IMR-90 (cell line): ENCODE measurements around the gene RNF180. TPM values are rescaled to one million over a fixed set of nuclear protein-coding genes. Genes with fewer than 3 reads are reported as not detected.

Source experiments
- ATAC-seq: fragments of 200-7000 bp; cut with Tn5 transposase; 2 replicates; pipeline ENCODE4 v1.9.1; 2020; ENCODE audit warnings: low read depth, mild to moderate bottlenecking, moderate library complexity
- BruUV-seq: library from RNA; stranded (reverse); fragments of 400-500 nt; replicated peaks from 2 replicates; lab custom pipeline; 2021; lab: Mats Ljungman, UMichigan
- CTCF ChIA-PET: fragments of 300-600 bp; formaldehyde crosslinking; extraction: SDS; loops from one replicate; lab custom pipeline; 2021; ENCODE audit warnings: antibody characterized with exemption; lab: Yijun Ruan, JAX
- POLR2A ChIA-PET: fragments of 300-600 bp; sonication (Branson Sonifier 250); formaldehyde crosslinking; loops from one replicate; lab custom pipeline; 2022; ENCODE audit warnings: antibody characterized with exemption; ENCODE audit not compliant: unreplicated experiment; lab: Charles Lee
- DNase-seq: peaks from one replicate; pipeline ENCODE4 v3.0.0; 2013
- H2AFZ ChIP-seq: replicated peaks from 2 replicates; pipeline ENCODE3; 2013; ENCODE audit warnings: low read length, mild to moderate bottlenecking; ENCODE audit not compliant: poor library complexity
- H2AK5ac ChIP-seq: 2 replicates; pipeline ENCODE4 v1.6.1; 2013; ENCODE audit warnings: low read depth, low read length, inconsistent platforms
- H2AK9ac ChIP-seq: replicated peaks from 2 replicates; pipeline ENCODE3; 2013; ENCODE audit warnings: mild to moderate bottlenecking, low read depth, low read length, moderate library complexity; ENCODE audit not compliant: poor library complexity
- H2BK120ac ChIP-seq: 2 replicates; pipeline ENCODE4 v1.6.1; 2013; ENCODE audit warnings: low read depth, low read length, inconsistent platforms
- H2BK15ac ChIP-seq: 3 replicates; pipeline ENCODE4 v1.6.1; 2013; ENCODE audit warnings: low read depth, low read length, inconsistent platforms
- H2BK20ac ChIP-seq: 2 replicates; pipeline ENCODE4 v1.6.1; 2013; ENCODE audit warnings: low read depth, mild to moderate bottlenecking, inconsistent platforms, low read length, moderate library complexity
- H2BK5ac ChIP-seq: 2 replicates; pipeline ENCODE4 v1.6.1; 2013; ENCODE audit warnings: mild to moderate bottlenecking, low read depth, low read length, inconsistent platforms; ENCODE audit not compliant: poor library complexity, severe bottlenecking
- H3K14ac ChIP-seq: replicated peaks from 2 replicates; pipeline ENCODE4 v1.6.1; 2013; ENCODE audit warnings: low read depth, low read length, inconsistent platforms
- H3K18ac ChIP-seq: 2 replicates; pipeline ENCODE4 v1.6.1; 2013; ENCODE audit warnings: low read depth, low read length, control low read depth
- H3K23ac ChIP-seq: 2 replicates; pipeline ENCODE4 v1.6.1; 2013; ENCODE audit warnings: low read depth, low read length, inconsistent platforms
- H3K27ac ChIP-seq: 2 replicates; pipeline ENCODE4 v1.5.1; 2013; ENCODE audit warnings: mild to moderate bottlenecking, control low read depth, low read length; ENCODE audit not compliant: insufficient read depth
- H3K27me3 ChIP-seq: 2 replicates; pipeline ENCODE4 v1.6.1; 2013; ENCODE audit warnings: low read length; ENCODE audit not compliant: control insufficient read depth, insufficient read depth
- H3K36me3 ChIP-seq: 2 replicates; pipeline ENCODE4 v1.6.1; 2013; ENCODE audit warnings: low read length, mixed read lengths; ENCODE audit not compliant: control insufficient read depth, insufficient read depth
- H3K4ac ChIP-seq: 2 replicates; pipeline ENCODE4 v1.6.1; 2013; ENCODE audit warnings: low read depth, low read length, inconsistent platforms
- H3K4me1 ChIP-seq: 2 replicates; pipeline ENCODE4 v1.6.1; 2013; ENCODE audit warnings: low read length, mixed read lengths; ENCODE audit not compliant: control insufficient read depth, insufficient read depth
- H3K4me2 ChIP-seq: 2 replicates; pipeline ENCODE4 v1.6.1; 2013; ENCODE audit warnings: low read depth, mild to moderate bottlenecking, control low read depth, low read length, moderate library complexity
- H3K4me3 ChIP-seq: 2 replicates; pipeline ENCODE4 v1.5.1; 2013; ENCODE audit warnings: low read depth, mild to moderate bottlenecking, control low read depth, low read length, moderate library complexity; ENCODE audit not compliant: insufficient read depth
- H3K56ac ChIP-seq: 2 replicates; pipeline ENCODE4 v1.6.1; 2013; ENCODE audit warnings: low read length, inconsistent platforms; ENCODE audit not compliant: insufficient read depth; ENCODE audit errors: extremely low read depth
- H3K79me1 ChIP-seq, 2 experiments: 2 replicates each; pipeline ENCODE4 v1.6.1; 2013; ENCODE audit warnings: low read length in 2 of 2, inconsistent platforms in 1 of 2, low read depth in 1 of 2
- H3K9ac ChIP-seq: 2 replicates; pipeline ENCODE4 v1.6.1; 2013; ENCODE audit warnings: low read depth, low read length, control low read depth
- H3K9me1 ChIP-seq: 2 replicates; pipeline ENCODE4 v1.6.1; 2013; ENCODE audit warnings: low read length, inconsistent platforms; ENCODE audit not compliant: insufficient read depth
- H3K9me3 ChIP-seq: 2 replicates; pipeline ENCODE4 v1.6.1; 2013; ENCODE audit warnings: low read length; ENCODE audit not compliant: control insufficient read depth, insufficient read depth
- H4K20me1 ChIP-seq: 2 replicates; pipeline ENCODE4 v1.6.1; 2013; ENCODE audit warnings: low read length, inconsistent platforms; ENCODE audit not compliant: insufficient read depth
- H4K5ac ChIP-seq: 2 replicates; pipeline ENCODE4 v1.6.1; 2013; ENCODE audit warnings: mild to moderate bottlenecking, low read depth, low read length, control low read depth
- H4K8ac ChIP-seq, 2 experiments: 2 replicates each; pipeline ENCODE4 v1.6.1; 2013; ENCODE audit warnings: low read depth in 2 of 2, low read length in 2 of 2, control low read depth in 1 of 2, inconsistent platforms in 1 of 2
- H4K91ac ChIP-seq: 2 replicates; pipeline ENCODE4 v1.6.1; 2013; ENCODE audit warnings: low read depth, low read length, inconsistent platforms; ENCODE audit not compliant: insufficient read depth
- CEBPB ChIP-seq: IDR thresholded peaks from 2 replicates; pipeline ENCODE4 v1.6.1; 2012; ENCODE audit warnings: low read depth, low read length, improper control_type of control experiment
- CHD1 ChIP-seq: IDR thresholded peaks from 2 replicates; pipeline ENCODE4 v1.6.1; 2012; ENCODE audit warnings: low read depth, low read length, improper control_type of control experiment
- CTCF ChIP-seq: conservative IDR thresholded peaks from 2 replicates; pipeline ENCODE4 v1.5.1; 2012; ENCODE audit warnings: mild to moderate bottlenecking, low read depth, low read length, improper control_type of control experiment
- FOS ChIP-seq: fragments of 150-350 bp; IDR thresholded peaks from 2 replicates; pipeline ENCODE4 v1.6.1; 2016; ENCODE audit warnings: low read depth, low read length
- MAFK ChIP-seq: IDR thresholded peaks from 2 replicates; pipeline ENCODE4 v1.6.1; 2012; ENCODE audit warnings: low read depth, low read length, improper control_type of control experiment
- MAZ ChIP-seq: IDR thresholded peaks from 2 replicates; pipeline ENCODE4 v1.6.1; 2012; ENCODE audit warnings: low read depth, mild to moderate bottlenecking, low read length, improper control_type of control experiment, moderate library complexity, borderline replicate concordance
- MXI1 ChIP-seq: IDR thresholded peaks from 2 replicates; pipeline ENCODE4 v1.6.1; 2012; ENCODE audit warnings: low read depth, mild to moderate bottlenecking, low read length, moderate library complexity, borderline replicate concordance
- NFE2L2 ChIP-seq: fragments of 150-350 bp; IDR thresholded peaks from 2 replicates; pipeline ENCODE4 v1.6.1; 2016; ENCODE audit warnings: low read depth, mild to moderate bottlenecking, low read length
- POLR2A ChIP-seq: IDR thresholded peaks from 2 replicates; pipeline ENCODE4 v1.6.1; 2012; ENCODE audit warnings: mild to moderate bottlenecking, low read depth, low read length
- RAD21 ChIP-seq: IDR thresholded peaks from 2 replicates; pipeline ENCODE4 v1.6.1; 2012; ENCODE audit warnings: low read length, improper control_type of control experiment
- RCOR1 ChIP-seq: IDR thresholded peaks from 2 replicates; pipeline ENCODE4 v1.6.1; 2012; ENCODE audit warnings: mild to moderate bottlenecking, low read length, improper control_type of control experiment; ENCODE audit not compliant: insufficient replicate concordance
- RFX5 ChIP-seq: IDR thresholded peaks from 2 replicates; pipeline ENCODE4 v1.8.0; 2012; ENCODE audit warnings: low read depth, mild to moderate bottlenecking, low read length, moderate library complexity
- USF2 ChIP-seq: fragments of 150-350 bp; IDR thresholded peaks from 2 replicates; pipeline ENCODE4 v1.6.1; 2017; ENCODE audit warnings: mild to moderate bottlenecking, antibody characterized with exemption, low read length, low read depth
- WGBS, 2 experiments: methylation state at CpG; one replicate each; pipeline versions ENCODE4 v1.1.5 to v1.1.7; 2013; ENCODE audit warnings: missing lambda C conversion rate in 2 of 2; ENCODE audit not compliant: insufficient read length in 1 of 2; ENCODE audit errors: extremely low coverage in 2 of 2; 5-methylcytosine and 5-hydroxymethylcytosine counted together
- dilution Hi-C: fragments of 300-500 bp; cut with HindIII; formaldehyde crosslinking; loops from one replicate; pipeline ENCODE4 v1.14.3; 2018; ENCODE audit warnings: low sequenced_read_pairs; ENCODE audit not compliant: unreplicated experiment
- in situ Hi-C: fragments of 300-500 bp; cut with MboI; formaldehyde crosslinking; loops from 3 replicates; pipeline ENCODE4 v1.14.3; 2019; ENCODE audit warnings: low sequenced_read_pairs, inconsistent platforms, mixed read lengths
- intact Hi-C: fragments of 100-400 bp; cut with micrococcal nuclease; formaldehyde crosslinking; loops from 2 replicates; pipeline ENCODE4 v1.10.0; 2022
- polyA plus RNA-seq, 3 experiments: library from polyadenylated mRNA; depleted of rRNA; stranded (reverse); fragments of >200 nt; gene quantifications; 2 replicates each; pipeline ENCODE4 v1.2.3, GENCODE V29; 2012; ENCODE audit warnings: low replicate concordance in 1 of 3
- total RNA-seq: library from RNA; depleted of rRNA; stranded (reverse); fragments of >200 nt; gene quantifications from 2 replicates; pipeline ENCODE4 v1.2.3, GENCODE V29; 2012

RNF180 gene
- total and polyA plus RNA-seq, 2 of the 4 experiments (the other 2 are of a cell fraction) = 0.02 to 0.36 TPM

DNA sequence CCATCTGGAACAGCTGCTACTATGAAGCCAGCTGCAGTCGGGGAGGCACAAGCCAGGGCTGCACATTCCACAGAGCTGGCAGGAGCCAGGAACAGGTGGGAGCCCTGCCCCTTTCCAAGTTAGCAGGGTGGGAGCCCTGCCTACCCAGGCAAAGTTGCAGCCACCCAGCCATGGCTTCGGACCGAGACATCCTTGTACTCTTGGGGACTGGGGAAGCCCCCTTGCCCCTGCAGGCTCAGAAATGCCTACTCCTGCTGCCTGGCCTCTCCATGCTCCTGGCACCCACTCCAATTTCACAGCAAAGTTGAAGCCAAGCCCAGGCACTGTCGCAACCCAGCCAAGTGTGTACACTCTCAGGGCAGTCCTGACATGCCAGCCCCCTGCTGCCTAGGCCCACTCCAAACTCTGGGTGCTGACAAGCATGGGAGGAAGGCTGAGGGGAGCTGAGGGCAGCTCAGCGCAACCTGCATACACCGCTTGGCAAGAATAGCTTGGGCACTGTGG is 165.1 kb downstream of the RNF180 start:
- H4K8ac ChIP-seq = no peak overlapping the region
- ChIA-PET POLR2A (no interaction called here), CTCF (no interaction called here)
- H4K91ac ChIP-seq = no peak overlapping the region
- H4K20me1 ChIP-seq = no peaks in the 10 kb centered on the region
- no peaks in the 10 kb centered on the region for H3K27me3 ChIP-seq
- H2BK5ac ChIP-seq = no peak overlapping the region
- no peak overlapping the region for H2BK120ac ChIP-seq
- no peak overlapping the region for H2AK9ac ChIP-seq
- dilution Hi-C loops (no loop called here), in situ Hi-C loops (no loop called here), intact Hi-C loops (no loop called here)
- H2BK20ac ChIP-seq = no peak overlapping the region
- H2AFZ ChIP-seq = no peak overlapping the region
- no peak overlapping the region for H3K4ac ChIP-seq
- H3K18ac ChIP-seq = no peak overlapping the region
- no peaks in the 10 kb centered on the region for H3K4me1 ChIP-seq
- DNase-seq (no peak), ATAC-seq (no peak)
- H2AK5ac ChIP-seq = no peak overlapping the region
- no peaks in the 10 kb centered on the region for H3K9me1 ChIP-seq
- TF ChIP-seq CEBPB (no peak), CHD1 (no peak), CTCF (no peak), FOS (no peak), RFX5 (no peak), USF2 (no peak), RAD21 (no peak), MXI1 (no peak), POLR2A (no peak), MAZ (no peak), RCOR1 (no peak), NFE2L2 (no peak), MAFK (no peak)
- no peak overlapping the region for H3K9ac ChIP-seq
- no peaks in the 10 kb centered on the region for H3K79me1 ChIP-seq
- no peak overlapping the region for H3K27ac ChIP-seq
- peaks cover 1% of the 10 kb centered on the region; the same call in 1 of the 2 replicates for H3K9me3 ChIP-seq
- H3K4me2 ChIP-seq = no peak overlapping the region
- no TSS peak for BruUV-seq
- H3K56ac ChIP-seq = no peak overlapping the region
- H3K14ac ChIP-seq = no peak overlapping the region
- no peaks in the 10 kb centered on the region for H3K36me3 ChIP-seq
- WGBS, 2 experiments = 82% methylated on average over 3 of the region's 6 CpGs; no CpG with 5 or more reads in 1 of the 2 experiments
- H3K4me3 ChIP-seq = no peak overlapping the region
- no peak overlapping the region for H4K5ac ChIP-seq
- no peak overlapping the region for H3K23ac ChIP-seq
- H2BK15ac ChIP-seq = no peak overlapping the region
